HepG2 (cell line): ENCODE results near the gene USP15. TPM values are rescaled to one million over a fixed set of nuclear protein-coding genes. Genes with fewer than 3 reads are reported as not detected.

ENCODE experiments used
- ATAC-seq: fragments of 200-7000 bp; cut with Tn5 transposase; 3 replicates; pipeline ENCODE4 v1.9.1; 2020; ENCODE audit warnings: mild to moderate bottlenecking, moderate library complexity
- BruUV-seq: library from RNA; stranded (reverse); fragments of 400-500 nt; replicated peaks from 2 replicates; lab custom pipeline; 2021; lab: Mats Ljungman, UMichigan
- CTCF ChIA-PET: fragments of 300-600 bp; formaldehyde crosslinking; extraction: SDS; loops from one replicate; lab custom pipeline; 2021; ENCODE audit warnings: low total read pairs, inconsistent platforms, low intra/inter-chr PET ratio; lab: Yijun Ruan, JAX
- POLR2A ChIA-PET: fragments of 350-600 bp; sonication (Branson Sonifier 250); formaldehyde crosslinking; loops from one replicate; lab custom pipeline; 2020; ENCODE audit warnings: antibody characterized with exemption, inconsistent platforms; lab: Yijun Ruan, JAX
- DNase-seq: peaks from one replicate; pipeline ENCODE4 v3.0.0-alpha.2; 2015; ENCODE audit warnings: low spot score
- FAIRE-seq: peaks from 3 replicates; lab custom pipeline; 2011; peaks lifted over from hg19 to GRCh38; lab: Jason Lieb, UNC
- H2AFZ ChIP-seq: one replicate; pipeline ENCODE4 v1.6.1; 2011; ENCODE audit warnings: low read length, inconsistent platforms
- H3K27ac ChIP-seq: fragments of 300-600 bp; 3 replicates; pipeline ENCODE4 v1.8.0; 2011; ENCODE audit warnings: mixed run types, mild to moderate bottlenecking, mixed read lengths, low read length, inconsistent platforms; ENCODE audit not compliant: insufficient read depth; ENCODE audit errors: extremely low read length
- H3K27me3 ChIP-seq, 2 experiments: fragments of 200-600 bp in 1 of 2; 2 replicates in 1 of 2; 3 replicates in 1 of 2; pipeline versions ENCODE4 v1.6.0 to v1.8.0; 2011; ENCODE audit warnings: low read length in 2 of 2, mild to moderate bottlenecking in 2 of 2, moderate library complexity in 2 of 2, inconsistent platforms in 1 of 2; ENCODE audit not compliant: insufficient read depth in 2 of 2, control insufficient read depth in 1 of 2
- H3K36me3 ChIP-seq, 2 experiments: fragments of 200-600 bp in 1 of 2; replicated peaks in 1 of 2; 2 replicates in 1 of 2; 3 replicates in 1 of 2; pipeline versions ENCODE4 v1.5.1 to v1.8.0; 2011; ENCODE audit warnings: low read length in 2 of 2, inconsistent platforms in 1 of 2; ENCODE audit not compliant: insufficient read depth in 2 of 2, control insufficient read depth in 1 of 2
- H3K4me1 ChIP-seq: 2 replicates; pipeline ENCODE4 v1.5.1; 2012; ENCODE audit warnings: low read length, inconsistent platforms; ENCODE audit not compliant: insufficient read depth
- H3K4me2 ChIP-seq: 2 replicates; pipeline ENCODE4 v1.6.0; 2011; ENCODE audit warnings: low read depth, low read length, inconsistent platforms
- H3K4me3 ChIP-seq, 3 experiments: fragments of 200-600 bp in 1 of 3; sonication (generic), shearing (Covaris generic) in 1 of 3; replicated peaks in 1 of 3; 2 replicates each; pipeline ENCODE4 v1.5.1; 2011 to 2016; ENCODE audit warnings: low read length in 3 of 3, inconsistent platforms in 2 of 3, low read depth in 2 of 3, mild to moderate bottlenecking in 2 of 3, control low read depth in 1 of 3, mixed read lengths in 1 of 3; ENCODE audit not compliant: insufficient read depth in 1 of 3
- H3K79me2 ChIP-seq: one replicate; pipeline ENCODE4 v1.6.1; 2011; ENCODE audit warnings: low read length, inconsistent platforms; ENCODE audit not compliant: insufficient read depth
- H3K9ac ChIP-seq: 2 replicates; pipeline ENCODE4 v1.6.0; 2011; ENCODE audit warnings: mild to moderate bottlenecking, low read depth, low read length, inconsistent platforms; ENCODE audit not compliant: insufficient read depth
- H3K9me3 ChIP-seq: 2 replicates; pipeline ENCODE4 v1.5.1; 2012; ENCODE audit warnings: mild to moderate bottlenecking, low read length
- H4K20me1 ChIP-seq: 2 replicates; pipeline ENCODE4 v1.6.0; 2011; ENCODE audit warnings: inconsistent platforms, mild to moderate bottlenecking, low read length, moderate library complexity; ENCODE audit not compliant: insufficient read depth
- AHR ChIP-seq: IDR thresholded peaks from 2 replicates; pipeline ENCODE4 v1.6.1; 2018; ENCODE audit warnings: missing genetic modification reagents, missing compliant biosample characterization
- ASH2L ChIP-seq: fragments of 300-600, 200-600 bp; sonication (generic); IDR thresholded peaks from 2 replicates; pipeline ENCODE4 v1.7.0; 2017; ENCODE audit warnings: low read depth, mild to moderate bottlenecking, moderate library complexity, mixed read lengths, low read length; ENCODE audit not compliant: insufficient read length
- ATRX ChIP-seq: sonication (generic); formaldehyde crosslinking; IDR thresholded peaks from 2 replicates; pipeline ENCODE4 v1.4.0; 2020; ENCODE audit warnings: missing genetic modification reagents, borderline replicate concordance
- CCAR2 ChIP-seq: fragments of 200-400 bp; formaldehyde crosslinking; optimal IDR thresholded peaks from 2 replicates; pipeline ENCODE3; 2018; ENCODE audit warnings: low read depth, mild to moderate bottlenecking, low read length, moderate library complexity
- FOXO1 ChIP-seq: sonication (generic); formaldehyde crosslinking; IDR thresholded peaks from 2 replicates; pipeline ENCODE4 v1.4.0; 2020; ENCODE audit warnings: missing genetic modification reagents
- FOXP1 ChIP-seq, 2 experiments: fragments of 450-650 bp in 1 of 2; IDR thresholded peaks; 2 replicates each; pipeline ENCODE4 v1.6.1; 2017 to 2018; ENCODE audit warnings: antibody characterized with exemption in 1 of 2
- HNRNPUL1 ChIP-seq: fragments of 200-400 bp; formaldehyde crosslinking; IDR thresholded peaks from 2 replicates; pipeline ENCODE4 v1.6.1; 2017; ENCODE audit warnings: low read depth, mild to moderate bottlenecking, low read length, moderate library complexity
- KAT7 ChIP-seq: IDR thresholded peaks from 2 replicates; pipeline ENCODE4 v1.6.1; 2018; ENCODE audit warnings: borderline replicate concordance, missing compliant biosample characterization
- PLSCR1 ChIP-seq: sonication (generic); formaldehyde crosslinking; IDR thresholded peaks from 2 replicates; pipeline ENCODE4 v1.5.0; 2020; ENCODE audit warnings: missing genetic modification reagents, mild to moderate bottlenecking, borderline replicate concordance
- SOX13 ChIP-seq, 3 experiments: fragments of 450-650 bp in 1 of 3; sonication (generic) in 1 of 3; formaldehyde crosslinking in 1 of 3; IDR thresholded peaks in 2 of 3; conservative IDR thresholded peaks in 1 of 3; 2 replicates each; pipeline versions ENCODE4 v1.5.0 to v1.6.1; 2016 to 2020; ENCODE audit warnings: antibody characterized with exemption in 1 of 3, mild to moderate bottlenecking in 1 of 3, missing compliant biosample characterization in 1 of 3, missing genetic modification reagents in 1 of 3, moderate library complexity in 1 of 3
- TARDBP ChIP-seq: sonication (generic); formaldehyde crosslinking; IDR thresholded peaks from 2 replicates; pipeline ENCODE4 v1.8.0; 2022; ENCODE audit warnings: mild to moderate bottlenecking, missing genetic modification reagents
- TBX2 ChIP-seq: sonication (generic); formaldehyde crosslinking; IDR thresholded peaks from 2 replicates; pipeline ENCODE4 v1.5.0; 2020; ENCODE audit warnings: missing genetic modification reagents, mild to moderate bottlenecking, borderline replicate concordance
- ZMYM4 ChIP-seq: sonication (generic); formaldehyde crosslinking; IDR thresholded peaks from 2 replicates; pipeline ENCODE4 v1.8.1; 2023; ENCODE audit warnings: mild to moderate bottlenecking, missing genetic modification reagents
- ZNF138 ChIP-seq: sonication (generic); formaldehyde crosslinking; IDR thresholded peaks from 2 replicates; pipeline ENCODE4 v1.5.0; 2020; ENCODE audit warnings: mild to moderate bottlenecking, low read depth, missing genetic modification reagents
- ZNF414 ChIP-seq: sonication (generic); formaldehyde crosslinking; IDR thresholded peaks from 2 replicates; pipeline ENCODE4 v1.5.0; 2020; ENCODE audit warnings: missing genetic modification reagents
- ZNF446 ChIP-seq: sonication (generic); formaldehyde crosslinking; IDR thresholded peaks from 2 replicates; pipeline ENCODE4 v1.5.0; 2020; ENCODE audit warnings: mild to moderate bottlenecking, missing genetic modification reagents
- ZNF589 ChIP-seq: sonication (generic); formaldehyde crosslinking; conservative IDR thresholded peaks from 2 replicates; pipeline ENCODE4 v1.8.0; 2022; ENCODE audit warnings: mild to moderate bottlenecking, moderate library complexity, missing genetic modification reagents
- ZNF747 ChIP-seq: sonication (generic); formaldehyde crosslinking; IDR thresholded peaks from 2 replicates; pipeline ENCODE4 v1.8.1; 2023; ENCODE audit warnings: missing genetic modification reagents, mild to moderate bottlenecking, borderline replicate concordance
- ZXDC ChIP-seq: sonication (generic); formaldehyde crosslinking; IDR thresholded peaks from 2 replicates; pipeline ENCODE4 v1.5.0; 2020; ENCODE audit warnings: mild to moderate bottlenecking, missing genetic modification reagents
- WGBS: methylation state at CpG from one replicate; pipeline ENCODE4 v1.1.6; 2017; ENCODE audit warnings: low lambda C conversion rate; 5-methylcytosine and 5-hydroxymethylcytosine counted together
- in situ Hi-C: cut with HindIII; loops from 2 replicates; pipeline ENCODE4 v1.10.0; 2017; ENCODE audit warnings: low pct_unique_long_range_greater_than_20kb; ENCODE audit not compliant: extremely low pct_ligation_motif_present
- intact Hi-C: fragments of 100-400 bp; cut with micrococcal nuclease; formaldehyde crosslinking; loops from one replicate; pipeline ENCODE4 v1.10.0; 2022; ENCODE audit not compliant: unreplicated experiment
- polyA plus RNA-seq, 8 experiments: library from polyadenylated mRNA; depleted of rRNA in 3 of 8; stranded (reverse) in 7 of 8; unstranded in 1 of 8; fragments of >200 nt; fragmentation: Illumina TruSeq in 4 of 8; extraction: Trizol in 4 of 8; gene quantifications; 2 replicates each; pipeline versions ENCODE4 v1.2.1 to v1.2.3, GENCODE V29; 2011 to 2016; ENCODE audit warnings: low read depth in 4 of 8, missing spikeins in 1 of 8, mixed read lengths in 1 of 8; ENCODE audit not compliant: insufficient read depth in 1 of 8
- total RNA-seq, 5 experiments: library from RNA; depleted of rRNA; stranded (reverse); fragments of >200 nt; fragmentation: Illumina TruSeq; extraction: Trizol; gene quantifications; 2 replicates each; pipeline ENCODE4 v1.2.3, GENCODE V29; 2016; ENCODE audit warnings: low read depth in 1 of 5

USP15 gene
- total and polyA plus RNA-seq, 2 of the 13 experiments (the other 11 are each of a cell fraction or from before 2014, with no cell fraction given): 17.3 to 51.7 TPM

DNA sequence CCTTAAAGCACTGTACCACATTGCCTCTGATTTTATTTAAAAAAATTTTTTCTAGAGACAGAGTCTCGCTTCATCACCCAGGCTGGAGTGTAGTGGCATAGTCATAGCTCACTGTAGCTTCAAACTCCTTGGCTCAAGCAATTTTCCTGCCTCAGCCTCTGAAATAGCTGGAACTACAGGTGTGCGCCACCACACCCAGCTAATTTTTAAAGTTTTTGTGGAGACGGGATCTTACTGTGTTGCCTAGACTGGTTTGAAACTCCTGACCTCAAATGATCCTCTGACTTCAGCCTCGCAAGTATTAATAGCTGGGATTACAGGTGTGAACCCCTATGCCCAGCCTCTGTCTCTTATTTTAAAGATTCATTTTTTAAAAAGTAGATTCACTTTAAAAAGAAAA, 5.3 kb downstream of the USP15 start:
- H2AFZ ChIP-seq: no peak overlapping the region
- intact Hi-C loops: no loop called here
- TF ChIP-seq FOXO1 (CRISPR knock-in tag) (no peak), ATRX (CRISPR knock-in tag) (no peak), TARDBP (no peak), TBX2 (CRISPR knock-in tag) (no peak), CCAR2 (no peak), ASH2L (no peak), ZNF446 (no peak), ZNF138 (no peak), AHR (CRISPR knock-in tag) (no peak), KAT7 (CRISPR knock-in tag) (no peak), ZNF589 (no peak), FOXP1 (IDR thresholded peaks at IDR 0.05) (no peak), FOXP1 (CRISPR knock-in tag; IDR thresholded peaks at IDR 0.05) (no peak), SOX13 (IDR thresholded peaks at IDR 0.05) (no peak), SOX13 (CRISPR knock-in tag; conservative IDR thresholded peaks at IDR 0.05 in 1 of 2, IDR thresholded peaks at IDR 0.05 in 1 of 2) (no peak), ZMYM4 (no peak), ZNF747 (CRISPR knock-in tag) (no peak), ZXDC (CRISPR knock-in tag) (no peak), PLSCR1 (no peak), HNRNPUL1 (no peak), ZNF414 (CRISPR knock-in tag) (no peak)
- H3K36me3 ChIP-seq: no peaks in the 10 kb centered on the region
- peaks cover 100% of the 10 kb centered on the region for H3K79me2 ChIP-seq
- peaks cover 27% of the 10 kb centered on the region for H3K4me1 ChIP-seq
- no peaks in the 10 kb centered on the region; a peak in 1 of 5 replicates for H3K27me3 ChIP-seq
- ChIA-PET POLR2A (no interaction called here), CTCF (no interaction called here)
- H3K9ac ChIP-seq: no peak overlapping the region
- no peak for DNase-seq
- in situ Hi-C loops: no loop called here
- WGBS: 94% methylated on average over 4 of the region's 4 CpGs
- no peak for FAIRE-seq
- H3K4me3 ChIP-seq: no peak overlapping the region
- H3K9me3 ChIP-seq: no peaks in the 10 kb centered on the region
- ATAC-seq: no peak
- H3K27ac ChIP-seq: no peak overlapping the region
- no TSS peak for BruUV-seq
- H3K4me2 ChIP-seq: no peak overlapping the region
- peaks cover 12% of the 10 kb centered on the region for H4K20me1 ChIP-seq
